SU-DHL-6 (cell line): ENCODE measurements around the gene GRK3.

Experiments used
- H2AFZ ChIP-seq: fragments of 200-600 bp; sonication (generic); 2 replicates; pipeline ENCODE4 v1.6.1; 2014; ENCODE audit warnings: low read depth, mild to moderate bottlenecking, moderate library complexity, mixed read lengths, antibody characterized with exemption, low read length; ENCODE audit not compliant: severe bottlenecking
- H3F3A ChIP-seq: fragments of 200-600 bp; shearing (Covaris generic); 2 replicates; pipeline ENCODE4 v1.6.0; 2016; ENCODE audit warnings: antibody characterized with exemption, mild to moderate bottlenecking; ENCODE audit not compliant: insufficient read depth
- H3K27ac ChIP-seq: fragments of 200-600 bp; sonication (generic); 2 replicates; pipeline ENCODE4 v1.5.1; 2016; ENCODE audit warnings: low read depth, mild to moderate bottlenecking, low read length, moderate library complexity, mixed read lengths
- H3K27me3 ChIP-seq: fragments of 200-600 bp; sonication (generic), shearing (Covaris generic); 2 replicates; pipeline ENCODE4 v1.6.0; 2014; ENCODE audit warnings: mild to moderate bottlenecking, low read length
- H3K36me3 ChIP-seq: fragments of 200-600 bp; sonication (generic); 2 replicates; pipeline ENCODE4 v1.6.1; 2014; ENCODE audit warnings: mild to moderate bottlenecking, low read length, mixed read lengths
- H3K4me2 ChIP-seq: fragments of 300-600, 200-600 bp; shearing (Covaris generic), sonication (generic); 2 replicates; pipeline ENCODE4 v1.6.0; 2014; ENCODE audit warnings: low read length, low read depth, mild to moderate bottlenecking; ENCODE audit not compliant: poor library complexity, severe bottlenecking
- H3K4me3 ChIP-seq: fragments of 200-600 bp; sonication (generic); 2 replicates; pipeline ENCODE4 v1.5.1; 2014; ENCODE audit warnings: antibody characterized with exemption, low read length, mild to moderate bottlenecking, mixed read lengths; ENCODE audit not compliant: insufficient read depth, poor library complexity, severe bottlenecking
- H3K79me2 ChIP-seq: fragments of 200-600 bp; sonication (generic); 2 replicates; pipeline ENCODE4 v1.6.1; 2014; ENCODE audit warnings: mild to moderate bottlenecking, low read length, moderate library complexity; ENCODE audit not compliant: insufficient read depth
- H3K9ac ChIP-seq: fragments of 200-600 bp; sonication (generic); 2 replicates; pipeline ENCODE4 v1.7.0; 2014; ENCODE audit warnings: mild to moderate bottlenecking, low read length
- H3K9me2 ChIP-seq: fragments of 200-600 bp; sonication (generic); replicated peaks from 2 replicates; pipeline ENCODE4 v1.6.1; 2014; ENCODE audit warnings: low read length; ENCODE audit not compliant: insufficient read depth
- H3K9me3 ChIP-seq: fragments of 200-600 bp; sonication (generic); 2 replicates; pipeline ENCODE4 v1.6.1; 2014; ENCODE audit warnings: low read length, mixed read lengths; ENCODE audit not compliant: insufficient read depth
- H4K20me1 ChIP-seq: fragments of 200-600 bp; sonication (generic); 2 replicates; pipeline ENCODE4 v1.6.1; 2014; ENCODE audit warnings: low read depth, mild to moderate bottlenecking, antibody characterized with exemption, low read length, moderate library complexity, mixed read lengths
- CTCF ChIP-seq: fragments of 200-600 bp; sonication (generic); IDR thresholded peaks from one replicate; pipeline ENCODE4 v1.5.1; 2017; ENCODE audit warnings: antibody characterized with exemption, mild to moderate bottlenecking, low read length, moderate library complexity; ENCODE audit not compliant: insufficient read depth, poor library complexity, severe bottlenecking
- EZH2phosphoT487 ChIP-seq: fragments of 200-600 bp; sonication (generic), shearing (Covaris generic); conservative IDR thresholded peaks from 2 replicates; pipeline ENCODE4 v1.6.1; 2018; ENCODE audit warnings: mild to moderate bottlenecking, antibody characterized with exemption, low read length, moderate library complexity, mixed read lengths

GRK3 gene

GRCh38 chr22:25735650-25736049, 171.2 kb downstream of the GRK3 start:
- no peak overlapping the region for H3K4me3 ChIP-seq
- H4K20me1 ChIP-seq = no peaks in the 10 kb centered on the region
- no peak overlapping the region for H2AFZ ChIP-seq
- H3K9me2 ChIP-seq = no peaks in the 10 kb centered on the region
- TF ChIP-seq CTCF (no peak), EZH2phosphoT487 (no peak)
- H3K9ac ChIP-seq = no peak overlapping the region
- no peak overlapping the region for H3K4me2 ChIP-seq
- no peaks in the 10 kb centered on the region for H3K9me3 ChIP-seq
- H3K27ac ChIP-seq = no peak overlapping the region
- H3F3A ChIP-seq = no peaks in the 10 kb centered on the region
- H3K36me3 ChIP-seq = no peaks in the 10 kb centered on the region
- no peaks in the 10 kb centered on the region for H3K27me3 ChIP-seq
- H3K79me2 ChIP-seq = no peaks in the 10 kb centered on the region

DNA sequence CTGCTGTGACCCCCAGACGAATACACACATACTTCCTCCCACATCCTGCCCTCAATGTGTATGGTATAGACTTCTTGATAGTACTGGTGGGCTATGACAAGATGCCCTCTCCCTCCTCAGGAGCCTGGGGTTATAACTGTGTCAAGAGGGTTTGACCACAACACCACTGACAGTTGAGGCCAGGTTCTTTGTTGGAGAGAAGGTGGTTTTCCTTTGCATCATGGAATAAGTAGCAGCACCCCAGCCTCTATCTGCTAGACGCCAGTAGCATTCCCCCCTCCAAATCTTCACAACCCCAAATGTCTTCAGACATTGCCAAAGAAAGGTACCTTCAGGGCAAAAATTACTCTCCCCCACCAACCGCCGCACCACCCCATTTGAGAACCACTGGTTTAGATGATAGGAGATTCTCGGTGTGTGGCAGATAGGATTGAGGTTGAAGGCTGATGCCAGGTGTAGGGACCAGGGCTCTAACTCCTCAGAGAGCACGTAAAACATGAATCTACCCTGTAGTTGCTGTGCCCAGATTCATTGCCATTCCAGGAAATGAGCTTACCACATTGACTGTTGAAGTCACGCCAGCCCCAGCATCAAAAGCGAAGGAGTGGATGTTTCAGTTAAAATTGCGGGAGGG, 172.0 kb downstream of the GRK3 start:
- no peak overlapping the region for H3K4me2 ChIP-seq

DNA sequence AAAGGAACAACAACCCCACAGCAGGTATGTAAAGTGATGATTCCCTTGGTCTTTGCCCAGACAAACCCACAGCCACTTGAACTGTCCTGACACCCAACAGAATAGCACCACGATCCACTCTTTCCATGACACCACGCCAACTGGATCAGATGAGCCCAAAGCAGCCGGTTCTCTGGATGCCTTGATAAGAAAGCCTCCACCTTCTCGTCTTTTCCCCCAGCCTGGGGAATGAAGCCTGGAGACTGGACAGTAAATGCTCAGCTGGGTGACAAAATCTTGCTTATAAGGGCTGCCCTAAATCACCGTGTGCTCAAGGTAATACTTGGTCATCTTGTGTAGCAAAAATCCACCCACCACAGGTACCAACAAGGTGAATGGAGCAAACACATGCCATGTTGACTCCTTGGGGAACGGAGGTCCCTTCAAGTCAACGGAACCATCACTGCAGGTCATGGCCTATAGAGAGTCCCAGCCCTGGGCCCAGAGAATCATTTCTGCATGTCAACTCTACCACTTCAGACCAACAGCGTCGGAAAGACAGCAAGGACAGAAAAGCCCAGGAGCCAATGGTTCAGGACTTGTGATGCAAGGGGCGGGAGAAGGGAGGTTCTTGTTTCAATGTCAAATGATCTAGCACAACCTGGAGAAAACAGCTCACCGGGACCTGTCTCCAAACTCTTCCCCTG, 175.3 kb downstream of the GRK3 start:
- H3K27ac ChIP-seq = no peak overlapping the region
- no peaks in the 10 kb centered on the region for H3K9me2 ChIP-seq
- no peak overlapping the region for H3K9ac ChIP-seq
- no peaks in the 10 kb centered on the region for H3K79me2 ChIP-seq
- no peaks in the 10 kb centered on the region for H3K36me3 ChIP-seq
- H3K4me3 ChIP-seq = no peak overlapping the region
- H2AFZ ChIP-seq = no peak overlapping the region
- no peaks in the 10 kb centered on the region for H3K9me3 ChIP-seq
- H3K4me2 ChIP-seq = no peak overlapping the region
- no peaks in the 10 kb centered on the region for H3F3A ChIP-seq
- TF ChIP-seq EZH2phosphoT487 (no peak), CTCF (no peak)
- no peaks in the 10 kb centered on the region for H4K20me1 ChIP-seq
- H3K27me3 ChIP-seq = no peaks in the 10 kb centered on the region

More for the DNA sequence above, 172.0 kb downstream of the GRK3 start:
- Histone ChIP-seq H3K4me3 (no peak overlapping the region), H3K9ac (no peak overlapping the region), H3K36me3 (no peaks in the 10 kb centered on the region), H2AFZ (no peak overlapping the region), H3K27me3 (no peaks in the 10 kb centered on the region), H3K27ac (no peak overlapping the region), H3F3A (no peaks in the 10 kb centered on the region), H3K79me2 (no peaks in the 10 kb centered on the region), H4K20me1 (no peaks in the 10 kb centered on the region), H3K9me2 (no peaks in the 10 kb centered on the region), H3K9me3 (no peaks in the 10 kb centered on the region)
- no peak for TF ChIP-seq EZH2phosphoT487
- no peak for TF ChIP-seq CTCF
